ENCODE results near the gene AGAP3.

Gene AGAP3

DNA sequence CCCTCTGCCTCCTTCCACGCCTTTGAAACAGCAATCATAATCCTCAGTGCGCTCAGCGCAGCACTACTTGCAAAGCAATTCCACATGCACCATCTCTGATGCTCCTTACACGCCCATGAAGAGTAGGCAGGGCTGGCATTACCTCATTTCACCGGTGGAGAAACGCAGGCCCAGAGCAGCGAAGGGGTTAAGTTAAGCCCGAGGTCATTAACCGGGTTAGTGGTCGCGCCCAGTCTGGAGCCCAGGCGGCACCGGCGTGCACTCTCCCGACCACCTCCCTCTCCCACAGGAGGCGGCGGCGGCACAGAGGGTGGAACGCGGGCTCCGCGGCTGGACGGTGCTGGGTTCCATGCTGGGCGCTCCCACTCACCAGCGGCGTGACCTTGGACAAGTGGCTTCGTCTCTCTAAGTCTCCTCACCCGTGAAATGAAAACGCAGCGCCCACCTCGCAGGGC is 6.2 kb upstream of the AGAP3 start:
- DNase-seq (ENCODE audit: low spot score), result no peak
- TF ChIP-seq, protein P1, sequence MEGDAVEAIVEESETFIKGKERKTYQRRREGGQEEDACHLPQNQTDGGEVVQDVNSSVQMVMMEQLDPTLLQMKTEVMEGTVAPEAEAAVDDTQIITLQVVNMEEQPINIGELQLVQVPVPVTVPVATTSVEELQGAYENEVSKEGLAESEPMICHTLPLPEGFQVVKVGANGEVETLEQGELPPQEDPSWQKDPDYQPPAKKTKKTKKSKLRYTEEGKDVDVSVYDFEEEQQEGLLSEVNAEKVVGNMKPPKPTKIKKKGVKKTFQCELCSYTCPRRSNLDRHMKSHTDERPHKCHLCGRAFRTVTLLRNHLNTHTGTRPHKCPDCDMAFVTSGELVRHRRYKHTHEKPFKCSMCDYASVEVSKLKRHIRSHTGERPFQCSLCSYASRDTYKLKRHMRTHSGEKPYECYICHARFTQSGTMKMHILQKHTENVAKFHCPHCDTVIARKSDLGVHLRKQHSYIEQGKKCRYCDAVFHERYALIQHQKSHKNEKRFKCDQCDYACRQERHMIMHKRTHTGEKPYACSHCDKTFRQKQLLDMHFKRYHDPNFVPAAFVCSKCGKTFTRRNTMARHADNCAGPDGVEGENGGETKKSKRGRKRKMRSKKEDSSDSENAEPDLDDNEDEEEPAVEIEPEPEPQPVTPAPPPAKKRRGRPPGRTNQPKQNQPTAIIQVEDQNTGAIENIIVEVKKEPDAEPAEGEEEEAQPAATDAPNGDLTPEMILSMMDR (IDR thresholded peaks at IDR 0.05), result no peak
- H3K4me3 ChIP-seq, result peak overlapping the region; percentile 99
- H3K27ac ChIP-seq, result peak overlapping the region; percentile 96 to 99

DNA sequence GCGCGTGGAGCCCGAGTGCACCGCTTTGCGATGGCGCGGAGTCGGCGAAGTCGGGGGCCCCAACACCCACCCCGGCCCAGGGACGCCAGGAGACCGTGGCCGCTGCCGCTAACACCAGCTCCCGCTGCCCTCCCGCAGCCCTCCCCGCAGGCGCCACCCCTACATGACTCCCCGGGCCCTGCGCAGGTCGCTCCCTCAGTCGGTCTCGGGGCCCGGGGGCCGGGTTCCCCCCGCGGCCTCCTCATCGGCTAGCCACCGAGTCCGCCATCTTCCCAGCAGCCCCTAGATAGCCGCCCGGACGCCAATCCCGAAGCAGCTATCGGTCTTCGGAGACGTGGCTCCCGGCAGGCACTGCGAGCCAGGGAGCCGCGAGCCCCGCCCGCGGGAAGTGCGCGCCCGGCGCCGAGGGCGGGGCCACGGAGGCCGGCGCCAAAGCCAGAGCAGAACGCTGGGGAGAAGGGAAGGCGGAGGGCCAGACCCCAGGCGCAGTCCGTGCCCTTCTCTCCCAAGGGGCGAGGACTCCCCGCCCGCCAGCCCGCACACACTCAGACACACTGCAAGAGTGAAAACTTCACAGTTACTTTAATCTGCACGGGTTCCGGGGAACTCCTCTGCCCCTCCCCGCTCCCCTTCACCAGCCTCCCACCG is 5.6 kb upstream of the AGAP3 start, which contains the start of gene FASTK:
Gene FASTK (minus strand): TSS at position 288 of the 648 bp plus-strand sequence. CDS start 43 bp downstream, at position 245.
- peak within 1 kb of the TSS; percentile 96 to 99 for H3K27ac ChIP-seq
- TF ChIP-seq, protein P1 (IDR thresholded peaks at IDR 0.05), result no peak
- H3K4me3 ChIP-seq, result peak within 1 kb of the TSS; percentile 99
- peak; percentile 92 for DNase-seq (ENCODE audit: low spot score)

DNA sequence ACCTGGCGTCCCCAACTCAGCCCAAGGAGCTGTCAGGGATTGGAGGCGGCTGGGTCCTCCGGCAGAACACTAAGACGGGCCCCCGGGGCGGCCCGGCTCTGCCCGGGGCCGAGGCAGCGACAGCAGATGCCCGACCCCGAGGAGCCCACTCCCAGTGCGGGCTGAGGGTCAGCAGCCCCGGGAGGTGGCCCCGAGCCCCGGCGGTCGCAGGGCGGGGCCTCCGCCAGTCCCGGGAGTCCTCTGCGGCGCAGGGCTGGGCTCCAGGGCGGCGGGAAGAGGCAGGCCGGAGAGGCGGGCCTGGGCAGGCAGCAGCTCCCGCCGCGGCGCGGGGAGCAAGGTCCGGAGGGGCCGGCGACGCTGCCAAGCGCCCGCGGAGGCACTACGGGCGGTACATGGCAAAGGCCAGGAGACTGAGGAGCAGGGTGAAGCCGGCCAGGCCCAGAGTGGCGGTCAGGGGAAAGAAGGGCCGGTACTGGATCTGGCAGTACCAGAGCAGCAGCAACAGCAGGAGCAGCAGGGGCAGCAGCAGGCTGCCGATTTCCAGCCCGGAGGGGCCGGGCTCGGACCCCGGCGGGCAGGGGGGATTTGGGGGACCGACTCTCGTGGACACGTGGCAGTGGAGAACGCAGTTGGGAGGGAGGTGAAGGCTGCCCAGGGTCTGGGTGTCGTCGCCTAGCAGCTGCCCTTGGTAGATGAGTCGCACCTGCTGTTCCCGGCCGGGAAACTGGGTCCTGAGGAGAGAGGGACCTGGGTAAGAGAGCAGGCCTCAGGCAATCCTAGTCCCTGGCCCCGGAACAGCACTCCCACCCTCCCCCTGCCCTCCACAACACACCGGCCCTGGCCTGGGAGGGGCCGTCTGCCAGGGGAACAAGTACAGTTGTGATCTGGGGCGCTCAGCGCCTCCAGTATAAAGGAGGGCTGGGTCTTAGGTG is 4.8 kb upstream of the AGAP3 start:
- DNase-seq (ENCODE audit: low spot score), result no peak
- peak overlapping the region; percentile 99 for H3K4me3 ChIP-seq
- TF ChIP-seq, protein P1 (IDR thresholded peaks at IDR 0.05), result no peak
- peak overlapping the region; percentile 96 to 99 for H3K27ac ChIP-seq

DNA sequence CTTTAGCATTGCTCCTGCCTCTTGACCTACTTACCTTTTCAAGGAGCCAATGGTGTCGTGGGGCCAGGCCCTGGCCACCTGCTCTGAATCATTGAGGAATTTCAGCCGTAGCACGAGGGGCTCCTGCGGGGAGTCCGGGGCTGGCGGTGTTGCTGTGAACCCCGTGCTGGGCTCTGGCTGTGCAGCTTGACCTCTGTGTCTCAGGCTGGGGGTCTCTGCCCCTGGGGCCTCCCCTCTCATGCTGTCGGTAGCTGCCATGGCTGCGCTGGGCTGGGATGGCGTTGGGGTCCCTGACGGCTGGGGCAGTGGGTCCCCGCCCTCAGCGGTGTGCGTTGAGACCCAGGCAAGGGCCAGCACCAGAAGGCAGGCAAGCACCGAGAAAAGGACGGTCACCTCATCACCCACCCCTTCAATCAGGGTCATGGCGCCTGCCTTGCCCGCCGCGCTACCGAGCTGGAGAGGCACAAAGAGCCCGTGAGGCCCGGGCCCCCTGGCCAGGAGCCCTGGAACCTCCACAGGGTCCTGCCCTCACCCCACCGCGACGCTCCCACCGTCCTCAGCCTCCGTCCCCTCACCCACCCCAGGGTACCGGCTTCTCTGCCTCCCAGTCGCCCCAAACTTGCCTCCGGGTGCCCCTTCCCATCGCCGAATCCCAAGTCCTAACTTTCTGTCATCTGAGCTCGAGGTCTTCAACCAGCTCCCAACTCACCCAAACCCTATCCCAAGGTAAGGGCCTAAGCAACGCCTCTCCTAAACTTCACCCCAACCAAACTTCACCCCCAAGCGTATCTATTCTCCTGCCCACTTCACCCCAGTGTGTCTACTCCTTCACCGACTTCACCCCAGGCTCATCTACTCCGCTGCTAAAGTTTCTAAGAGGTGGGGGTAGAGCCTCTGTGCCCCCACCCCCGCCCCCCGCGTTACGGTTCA is 3.9 kb upstream of the AGAP3 start:
- Histone ChIP-seq H3K27ac (peak overlapping the region; percentile 96 to 99), H3K4me3 (peak overlapping the region; percentile 99)
- TF ChIP-seq, protein P1 (IDR thresholded peaks at IDR 0.05), result no peak
- no peak for DNase-seq (ENCODE audit: low spot score)

DNA sequence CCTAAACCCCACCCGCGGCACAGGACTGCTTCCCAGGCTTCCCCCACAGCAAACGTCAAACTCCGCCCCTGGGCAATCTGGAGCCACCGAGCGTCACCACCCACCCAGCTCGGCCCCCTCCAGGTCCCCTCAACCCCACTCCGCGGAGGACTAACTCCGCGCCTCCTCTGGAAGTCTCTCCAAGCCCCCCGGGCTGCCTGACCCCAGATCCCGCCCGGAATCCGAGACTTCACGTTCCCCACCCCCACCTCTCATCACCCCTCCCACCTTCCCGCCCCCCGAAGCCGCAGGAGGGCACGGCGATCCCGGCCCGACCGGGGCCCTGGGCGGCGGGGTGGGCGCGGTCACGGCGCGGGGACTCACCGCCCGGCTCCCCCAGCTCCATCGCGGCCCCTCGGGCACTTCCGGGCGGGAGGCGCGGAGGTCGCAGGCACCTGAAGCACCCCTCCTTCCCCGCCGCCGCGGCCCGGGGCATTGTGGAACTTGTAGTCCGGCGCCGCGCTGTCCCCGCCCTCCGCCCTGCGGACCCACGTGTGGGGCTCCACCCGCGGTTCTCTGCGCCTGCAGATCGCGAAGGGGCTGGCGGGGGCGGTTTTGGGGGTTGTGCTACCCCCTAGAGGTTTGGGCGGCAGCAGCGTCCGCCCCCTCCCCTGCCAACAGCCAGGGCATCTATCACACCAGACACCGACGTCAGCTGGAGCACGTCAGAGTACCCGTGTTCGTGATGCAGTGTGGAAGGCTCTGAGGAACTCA is 3.0 kb upstream of the AGAP3 start, which contains the start of gene TMUB1:
Gene TMUB1 (minus strand): TSS at position 423 of the 753 bp plus-strand sequence. CDS start 930 bp downstream, outside the sequence.
- peak; percentile 90 for DNase-seq (ENCODE audit: low spot score)
- TF ChIP-seq, protein P1 (IDR thresholded peaks at IDR 0.05), result no peak
- Histone ChIP-seq H3K27ac (peak within 1 kb of the TSS; percentile 96 to 99), H3K4me3 (peak within 1 kb of the TSS; percentile 99)

DNA sequence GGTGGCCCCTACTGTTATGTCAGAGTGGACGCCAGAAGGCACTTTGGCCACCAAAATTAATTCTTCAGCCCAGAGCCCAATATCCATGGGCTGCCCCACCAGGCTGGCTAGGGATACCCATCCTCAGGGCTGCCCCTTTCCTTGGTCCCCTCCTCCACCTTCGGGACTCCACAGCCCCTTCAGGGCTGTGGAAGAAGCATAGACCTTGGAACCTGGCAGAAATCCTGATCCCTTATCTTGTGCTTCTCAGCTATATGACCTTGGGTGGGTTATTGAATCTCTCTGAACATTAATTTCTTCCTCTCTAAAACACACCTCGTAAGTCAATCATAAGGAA is 2.5 kb upstream of the AGAP3 start:
- DNase-seq (ENCODE audit: low spot score), result no peak
- peak overlapping the region; percentile 96 to 99 for H3K27ac ChIP-seq
- TF ChIP-seq, protein P1 (IDR thresholded peaks at IDR 0.05), result no peak
- H3K4me3 ChIP-seq, result peak overlapping the region; percentile 99

Data from coronary artery (tissue), 2 donors.